ENCODE measurements around the gene CCND1.
A peak's percentile ranks its signal among the peaks of the same experiment; 100 is the strongest.
"Not testable (repeated sequence)": the region's sequence is repeated elsewhere in the genome, so short reads cannot be mapped to it uniquely, and the experiment has no call there.

The CCND1 gene

GRCh38 chr11:69618237-69618636 lies 22.7 kb upstream of the CCND1 start:
- no peak for DNase-seq (ENCODE audit: low spot score)

DNA sequence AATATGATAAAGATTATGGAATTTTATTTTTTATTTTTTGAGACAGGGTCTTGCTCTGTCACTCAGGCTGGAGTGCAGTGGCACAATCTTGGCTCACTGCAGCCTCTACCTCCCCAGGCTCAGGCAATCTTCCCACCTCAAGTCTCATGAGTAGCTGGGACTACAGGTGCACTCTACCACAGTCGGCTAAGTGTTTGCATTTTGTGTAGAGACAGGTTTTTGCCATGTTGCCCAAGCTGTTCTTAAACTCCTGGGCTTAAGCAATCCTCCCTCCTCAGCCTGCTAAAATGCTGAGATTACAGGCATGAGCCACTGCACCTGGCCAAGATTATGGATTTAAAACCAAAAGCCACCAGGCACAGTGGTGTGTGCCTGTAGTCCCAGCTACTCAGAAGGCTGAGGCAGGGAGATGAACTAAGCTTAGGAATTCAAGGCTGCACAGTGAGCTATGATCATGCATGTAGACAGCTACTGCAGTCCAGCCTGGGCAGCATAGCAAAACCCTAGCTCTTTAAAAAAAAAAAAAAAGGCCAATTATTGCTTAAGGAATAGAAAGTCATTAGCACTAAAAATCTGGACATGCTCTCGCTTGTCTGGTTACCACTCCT lies 20.2 kb upstream of the CCND1 start:
- DNase-seq (ENCODE audit: low spot score): no peak

DNA sequence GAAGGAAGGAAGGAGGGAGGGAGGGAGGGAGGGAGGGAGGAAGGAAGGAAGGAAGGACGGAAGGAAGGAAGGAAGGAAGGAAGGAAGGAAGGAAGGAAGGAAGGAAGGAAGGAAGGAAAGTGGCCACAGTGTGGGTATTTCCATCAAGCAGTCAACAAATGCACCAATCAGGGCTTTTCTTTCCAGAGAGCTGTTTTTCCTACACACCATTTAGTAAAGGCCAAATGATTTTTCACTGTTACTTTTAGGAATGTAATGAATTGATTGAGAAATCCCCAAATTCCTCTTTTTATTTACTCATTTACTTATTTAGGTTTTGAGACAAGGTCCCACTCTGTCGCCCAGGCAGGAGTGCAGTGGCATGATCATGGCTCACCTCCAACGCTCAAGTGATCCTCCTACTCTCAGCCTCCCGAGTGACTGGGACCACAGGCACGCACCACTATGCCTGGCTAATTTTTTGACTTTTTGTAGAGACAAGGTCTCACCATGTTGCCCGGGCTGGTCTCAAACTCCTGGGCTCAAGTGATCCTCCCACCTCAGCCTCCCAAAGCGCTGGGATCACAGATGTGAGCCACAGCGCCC lies 18.8 kb upstream of the CCND1 start:
- DNase-seq (ENCODE audit: low spot score): not testable (repeated sequence)

GRCh38 chr11:69624293-69624692 lies 16.7 kb upstream of the CCND1 start:
- no peak for DNase-seq (ENCODE audit: low spot score)

DNA sequence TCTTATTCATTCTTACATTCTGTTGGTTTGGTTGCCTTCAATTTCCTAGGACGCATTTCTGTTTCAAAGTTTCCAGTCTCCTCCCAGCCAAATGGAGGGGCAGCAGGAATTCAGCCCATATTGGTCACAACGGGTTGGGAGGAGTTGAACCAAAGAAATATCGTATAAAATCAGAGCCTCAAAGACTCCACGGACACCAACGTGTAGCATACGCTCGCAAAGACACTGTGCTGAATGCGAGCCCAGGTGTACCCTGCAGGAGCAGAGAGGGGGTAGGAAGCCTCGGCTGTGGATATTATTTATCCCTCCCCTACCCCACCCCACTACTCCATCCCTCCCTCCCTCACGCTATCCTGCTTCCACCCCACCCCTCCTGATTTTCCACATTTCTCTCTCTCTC lies 15.5 kb upstream of the CCND1 start:
- DNase-seq (ENCODE audit: low spot score): no peak

DNA sequence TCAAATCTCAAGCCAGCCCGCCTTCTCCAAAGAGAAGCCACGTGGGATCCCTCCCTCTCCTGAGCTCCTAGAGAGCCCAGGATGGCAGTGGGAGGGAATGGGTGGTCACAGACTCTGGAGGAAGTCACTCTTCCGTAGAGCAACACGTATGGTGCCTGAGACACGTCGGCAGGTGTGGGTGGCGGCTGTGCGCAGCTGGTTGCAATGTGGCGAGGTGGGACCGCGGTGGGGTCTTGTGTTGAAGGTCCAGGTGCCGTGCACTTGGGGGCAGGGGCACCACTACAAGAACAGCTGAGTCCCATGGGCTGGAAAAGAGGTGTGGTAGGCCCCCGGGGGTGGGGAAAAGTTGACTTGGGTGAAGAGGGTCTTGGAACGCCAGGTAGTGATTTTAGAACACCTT lies 13.4 kb upstream of the CCND1 start:
- DNase-seq (ENCODE audit: low spot score): no peak

- no peak for DNase-seq (ENCODE audit: low spot score)
Observed at GRCh38 chr11:69630017-69630416, 10.9 kb upstream of the CCND1 start.

DNA sequence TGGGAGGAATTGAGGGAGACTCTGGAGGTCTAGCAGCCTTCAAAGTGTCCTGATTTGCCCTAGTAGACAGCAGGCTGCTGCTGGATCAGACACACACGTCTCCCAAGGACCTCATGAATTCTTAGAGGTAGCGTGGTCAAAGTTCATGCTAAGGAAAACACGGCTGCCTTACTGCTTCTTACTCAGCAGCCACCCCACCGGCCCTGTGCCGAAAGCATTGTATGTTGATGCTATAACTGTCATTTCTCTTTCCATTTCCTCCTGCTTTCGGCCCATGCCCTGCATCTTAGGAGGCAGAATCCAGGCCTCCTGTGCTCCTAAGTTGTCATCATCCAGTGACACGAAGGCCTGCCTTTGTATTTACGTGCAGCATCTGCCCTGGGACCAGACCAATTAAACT lies 10.5 kb upstream of the CCND1 start:
- no peak for DNase-seq (ENCODE audit: low spot score)

DNA sequence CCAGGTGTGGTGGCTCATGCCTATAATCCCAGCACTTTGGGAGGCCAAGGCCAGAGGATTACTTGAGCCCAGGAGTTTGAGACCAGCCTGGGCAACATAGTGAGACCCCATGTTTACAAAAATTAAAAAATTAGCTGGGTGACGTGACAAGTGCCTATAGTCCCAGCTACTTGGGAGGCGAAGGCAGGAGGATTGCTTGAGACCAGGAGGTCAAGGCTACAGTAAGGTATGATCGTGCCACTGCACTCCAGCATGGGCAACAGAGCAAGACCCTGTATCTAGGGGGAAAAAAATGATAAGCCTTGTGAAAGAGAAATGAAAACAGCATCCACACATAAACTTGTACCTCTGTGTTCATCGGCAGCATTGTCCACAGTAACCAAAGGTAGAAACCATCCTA lies 8.1 kb upstream of the CCND1 start:
- no peak for DNase-seq (ENCODE audit: low spot score)

GRCh38 chr11:69634069-69634468 lies 6.9 kb upstream of the CCND1 start:
- DNase-seq (ENCODE audit: low spot score): no peak

- no peak for DNase-seq (ENCODE audit: low spot score)
Observed at GRCh38 chr11:69634590-69634989, 6.4 kb upstream of the CCND1 start.

- DNase-seq (ENCODE audit: low spot score): no peak
Observed at GRCh38 chr11:69635195-69635594, 5.8 kb upstream of the CCND1 start.

DNA sequence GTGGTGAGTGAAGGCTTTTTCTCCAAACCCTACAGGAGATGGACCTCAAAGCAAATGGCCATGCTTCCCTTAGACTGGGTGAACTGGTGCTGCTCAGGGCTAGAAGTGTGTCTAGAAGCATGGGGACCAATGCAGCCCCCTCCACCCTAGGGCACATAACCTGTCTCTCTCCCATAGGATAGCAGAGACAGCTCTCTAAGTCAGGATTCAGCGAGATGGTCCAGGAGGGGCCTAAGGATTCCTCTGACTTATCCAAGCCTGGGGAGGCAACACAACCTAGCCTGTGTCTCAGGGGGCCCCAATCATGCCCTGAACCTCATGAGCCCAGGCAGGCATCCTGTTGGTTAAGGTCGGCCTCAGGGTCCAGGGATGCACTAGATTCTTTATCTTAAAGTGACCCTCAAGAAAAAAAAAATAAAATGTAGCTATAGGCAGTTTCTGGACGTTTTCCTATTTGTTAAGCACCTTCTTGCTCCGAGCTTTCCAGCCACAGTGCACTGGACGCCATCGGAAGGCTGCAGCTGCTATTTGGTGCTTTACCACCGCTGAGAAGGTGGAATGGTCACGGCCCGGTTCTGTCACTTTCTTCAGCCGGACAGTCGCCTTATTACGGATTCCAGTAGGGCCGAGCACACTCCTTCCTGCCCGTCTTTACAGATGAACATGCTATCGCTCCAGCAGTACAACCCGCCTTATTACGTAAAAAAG lies 5.0 kb upstream of the CCND1 start:
- peak; percentile 78 for DNase-seq (ENCODE audit: low spot score)

- DNase-seq (ENCODE audit: low spot score): peak; percentile 98
Observed at GRCh38 chr11:69636512-69637197, 4.3 kb upstream of the CCND1 start.

DNA sequence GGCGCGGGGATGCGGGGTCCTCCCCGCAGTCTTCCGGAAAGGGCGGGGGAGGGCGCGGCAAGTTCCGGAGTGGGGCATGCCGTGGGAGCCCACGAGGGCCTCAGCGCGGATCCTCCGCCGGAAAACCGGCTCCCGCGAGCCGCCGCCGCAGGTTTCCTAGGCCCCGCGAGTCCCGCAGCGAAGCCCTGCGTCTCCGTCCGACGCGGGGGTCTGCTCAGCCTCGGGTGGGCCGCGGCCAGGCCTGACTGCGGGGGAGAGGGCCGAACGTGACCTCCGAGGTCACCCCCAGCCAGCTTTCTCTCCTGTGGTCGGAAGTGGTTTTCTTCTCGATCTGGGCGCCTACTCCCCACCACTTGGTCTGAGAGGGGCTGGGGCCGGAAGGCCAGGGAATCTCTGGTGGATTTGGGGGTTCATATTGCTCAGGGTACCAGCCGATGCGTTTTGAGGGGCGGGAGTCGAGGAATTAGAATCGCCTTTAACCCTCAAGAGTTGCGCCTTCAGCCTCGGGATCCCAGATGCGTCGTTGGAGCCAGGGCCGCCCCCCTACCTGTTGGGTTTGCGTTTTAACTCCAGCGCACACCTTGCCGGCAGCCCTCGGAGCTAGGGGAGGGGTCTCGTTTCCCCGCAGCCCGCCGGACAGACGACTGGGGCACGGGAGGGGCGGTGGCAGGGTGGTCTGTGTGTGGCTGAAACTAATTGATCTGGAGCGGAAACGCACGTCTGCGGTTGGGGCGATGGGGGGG lies 3.6 kb upstream of the CCND1 start:
- DNase-seq (ENCODE audit: low spot score): no peak

- DNase-seq (ENCODE audit: low spot score): peak; percentile 91
Observed at GRCh38 chr11:69637941-69638871, 2.8 kb upstream of the CCND1 start.

GRCh38 chr11:69638941-69639681 lies 1.8 kb upstream of the CCND1 start:
- DNase-seq (ENCODE audit: low spot score): peak; percentile 100

DNA sequence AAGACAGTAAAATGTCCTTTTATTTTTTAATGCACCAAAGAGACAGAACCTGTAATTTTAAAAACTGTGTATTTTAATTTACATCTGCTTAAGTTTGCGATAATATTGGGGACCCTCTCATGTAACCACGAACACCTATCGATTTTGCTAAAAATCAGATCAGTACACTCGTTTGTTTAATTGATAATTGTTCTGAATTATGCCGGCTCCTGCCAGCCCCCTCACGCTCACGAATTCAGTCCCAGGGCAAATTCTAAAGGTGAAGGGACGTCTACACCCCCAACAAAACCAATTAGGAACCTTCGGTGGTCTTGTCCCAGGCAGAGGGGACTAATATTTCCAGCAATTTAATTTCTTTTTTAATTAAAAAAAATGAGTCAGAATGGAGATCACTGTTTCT lies 1.1 kb upstream of the CCND1 start:
- no peak for DNase-seq (ENCODE audit: low spot score)

DNA sequence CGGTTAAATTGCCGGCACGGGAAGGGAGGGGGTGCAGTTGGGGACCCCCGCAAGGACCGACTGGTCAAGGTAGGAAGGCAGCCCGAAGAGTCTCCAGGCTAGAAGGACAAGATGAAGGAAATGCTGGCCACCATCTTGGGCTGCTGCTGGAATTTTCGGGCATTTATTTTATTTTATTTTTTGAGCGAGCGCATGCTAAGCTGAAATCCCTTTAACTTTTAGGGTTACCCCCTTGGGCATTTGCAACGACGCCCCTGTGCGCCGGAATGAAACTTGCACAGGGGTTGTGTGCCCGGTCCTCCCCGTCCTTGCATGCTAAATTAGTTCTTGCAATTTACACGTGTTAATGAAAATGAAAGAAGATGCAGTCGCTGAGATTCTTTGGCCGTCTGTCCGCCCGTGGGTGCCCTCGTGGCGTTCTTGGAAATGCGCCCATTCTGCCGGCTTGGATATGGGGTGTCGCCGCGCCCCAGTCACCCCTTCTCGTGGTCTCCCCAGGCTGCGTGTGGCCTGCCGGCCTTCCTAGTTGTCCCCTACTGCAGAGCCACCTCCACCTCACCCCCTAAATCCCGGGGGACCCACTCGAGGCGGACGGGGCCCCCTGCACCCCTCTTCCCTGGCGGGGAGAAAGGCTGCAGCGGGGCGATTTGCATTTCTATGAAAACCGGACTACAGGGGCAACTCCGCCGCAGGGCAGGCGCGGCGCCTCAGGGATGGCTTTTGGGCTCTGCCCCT lies 529 bp upstream of the CCND1 start:
- DNase-seq (ENCODE audit: low spot score): no peak

Data from HuH-7.5 (cell line).